Measurements from ENCODE around the gene NUDT13.
A peak's percentile ranks its signal among the peaks of the same experiment; 100 is the strongest.

NUDT13 gene

GRCh38 chr10:73166972-73167371 lies 56.7 kb downstream of the NUDT13 start:
- no peak for DNase-seq (ENCODE audit: low read depth)

- DNase-seq (ENCODE audit: low read depth) = no peak
These were observed 57.2 kb downstream of the NUDT13 start for GRCh38 chr10:73167458-73167782.

- DNase-seq (ENCODE audit: low read depth) = peak; percentile 70
These were observed 57.7 kb downstream of the NUDT13 start, which contains the start of the genes ECD and FAM149B1 for GRCh38 chr10:73167783-73168464. Gene ECD (minus strand): TSS chr10:73168008. CDS start chr10:73163937, 4,071 bp downstream. Gene FAM149B1 (plus strand): TSS chr10:73168119. CDS start chr10:73168340, 221 bp downstream.

- DNase-seq (ENCODE audit: low read depth) = no peak
These were observed 58.2 kb downstream of the NUDT13 start for GRCh38 chr10:73168465-73168803.

GRCh38 chr10:73169320-73169719 lies 59.1 kb downstream of the NUDT13 start:
- no peak for DNase-seq (ENCODE audit: low read depth)

GRCh38 chr10:73172867-73173266 lies 62.6 kb downstream of the NUDT13 start:
- DNase-seq (ENCODE audit: low read depth) = no peak

- DNase-seq (ENCODE audit: low read depth) = no peak
These were observed 64.1 kb downstream of the NUDT13 start for GRCh38 chr10:73174148-73174925.

All from HS-27A (cell line).